ENCODE results near the gene PGAP1.

Gene PGAP1

GRCh38 chr2:196891136-196891535 is 35.4 kb downstream of the PGAP1 start:
- no peak for DNase-seq (ENCODE audit: low read depth in 2 of 2, low spot score in 1 of 2)

GRCh38 chr2:196887431-196887830 is 39.1 kb downstream of the PGAP1 start:
- DNase-seq (ENCODE audit: low read depth in 2 of 2, low spot score in 1 of 2) = no peak

- DNase-seq (ENCODE audit: low read depth in 2 of 2, low spot score in 1 of 2) = no peak
These were observed 42.1 kb downstream of the PGAP1 start for GRCh38 chr2:196884368-196884767.

DNA sequence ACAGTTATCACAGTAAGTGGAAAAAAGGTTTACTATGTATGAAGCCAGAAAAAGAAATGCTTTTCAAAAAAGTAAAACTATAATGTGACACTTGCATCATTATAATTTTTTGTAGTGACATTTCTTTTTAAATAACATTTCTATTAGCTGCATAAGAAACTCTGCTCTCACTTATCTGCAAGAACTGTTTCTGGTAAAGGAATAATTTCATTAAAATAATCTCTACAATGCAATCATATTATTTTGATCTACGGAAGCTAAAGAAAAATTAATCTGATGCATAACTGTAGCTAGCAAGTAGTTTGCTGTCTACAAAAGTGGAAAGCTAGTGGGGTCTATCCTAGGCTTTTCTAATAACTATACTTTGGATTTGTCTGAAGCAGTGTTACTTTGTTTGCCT is 50.1 kb downstream of the PGAP1 start:
- no peak for DNase-seq (ENCODE audit: low read depth in 2 of 2, low spot score in 1 of 2)

- DNase-seq (ENCODE audit: low read depth in 2 of 2, low spot score in 1 of 2) = no peak
These were observed 51.1 kb downstream of the PGAP1 start for GRCh38 chr2:196875414-196875813.

GRCh38 chr2:196873511-196873910 is 53.0 kb downstream of the PGAP1 start:
- no peak for DNase-seq (ENCODE audit: low read depth in 2 of 2, low spot score in 1 of 2)

DNA sequence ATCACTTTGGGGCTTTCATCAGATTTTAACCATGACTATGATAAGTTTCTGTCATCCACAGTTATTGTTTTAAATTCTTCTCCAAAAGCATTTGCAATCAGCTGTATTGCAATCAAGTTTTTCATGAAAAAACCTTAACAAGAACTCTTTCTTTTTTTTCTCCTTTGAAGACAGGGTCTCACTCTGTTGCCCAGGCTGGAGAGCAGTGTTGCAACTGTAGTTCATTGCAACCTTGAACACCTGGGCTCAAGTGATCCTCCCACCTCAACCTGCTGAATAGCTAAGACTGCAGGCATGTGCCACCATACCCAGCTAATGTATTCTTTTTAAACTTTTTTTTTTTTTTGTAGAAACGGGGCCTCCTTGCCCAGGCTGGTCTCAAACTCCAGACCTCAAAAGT is 71.9 kb downstream of the PGAP1 start:
- no peak for DNase-seq (ENCODE audit: low read depth in 2 of 2, low spot score in 1 of 2)

DNA sequence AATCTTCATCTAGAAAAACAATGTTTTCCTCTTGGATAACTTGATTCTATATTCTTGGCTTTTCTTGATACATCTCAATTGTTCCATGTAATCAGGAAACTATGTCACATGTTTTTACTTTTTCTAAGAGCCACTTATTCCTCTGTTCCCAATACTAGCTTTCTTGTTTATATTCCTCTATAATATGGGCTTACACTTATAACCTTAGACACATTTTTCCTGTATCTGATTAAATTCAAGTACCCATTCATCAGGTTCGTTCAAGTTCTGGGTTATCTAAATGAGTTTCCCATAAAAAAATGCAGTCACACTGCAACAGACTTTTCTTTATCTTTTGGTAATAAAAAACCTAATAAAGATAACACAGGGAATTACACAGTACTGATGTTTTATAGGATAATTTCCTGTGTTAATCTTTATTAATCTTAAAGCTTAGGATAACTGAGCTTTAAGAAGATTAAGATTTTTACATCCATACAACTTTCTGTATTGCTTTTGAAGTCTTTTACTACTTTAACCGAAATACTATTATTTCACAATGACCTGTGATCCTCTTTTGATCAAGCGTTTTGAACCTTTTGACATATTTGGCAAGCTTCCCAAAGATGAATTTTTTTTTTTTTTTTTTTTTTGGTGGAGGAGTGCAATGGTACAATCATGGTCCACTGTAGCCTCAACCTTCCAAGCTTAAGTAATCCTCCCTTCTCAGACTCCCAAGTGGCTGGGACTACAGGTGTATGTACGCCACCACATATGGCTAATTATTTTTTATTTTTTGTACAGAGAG is 73.0 kb downstream of the PGAP1 start:
- no peak for DNase-seq (ENCODE audit: low read depth in 2 of 2, low spot score in 1 of 2)

DNA sequence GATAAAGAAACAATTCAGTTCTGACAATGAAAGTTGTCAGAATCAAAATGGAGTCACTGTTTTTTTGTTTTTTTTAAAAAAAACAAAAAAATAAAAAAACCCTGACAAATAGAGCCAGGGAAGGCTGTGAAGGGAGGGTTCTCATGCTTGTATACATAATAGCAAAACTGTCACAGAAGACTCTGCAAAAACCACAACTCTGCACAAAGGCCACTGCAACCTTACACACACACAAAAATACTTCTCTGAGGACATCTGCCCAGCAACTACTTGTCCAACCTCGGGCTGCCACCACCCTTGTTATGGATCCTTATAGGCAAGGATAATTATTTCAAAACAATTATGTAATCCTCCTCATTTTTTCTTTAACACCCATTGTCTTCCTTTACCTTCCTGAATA is 75.4 kb downstream of the PGAP1 start:
- no peak for DNase-seq (ENCODE audit: low read depth in 2 of 2, low spot score in 1 of 2)

DNA sequence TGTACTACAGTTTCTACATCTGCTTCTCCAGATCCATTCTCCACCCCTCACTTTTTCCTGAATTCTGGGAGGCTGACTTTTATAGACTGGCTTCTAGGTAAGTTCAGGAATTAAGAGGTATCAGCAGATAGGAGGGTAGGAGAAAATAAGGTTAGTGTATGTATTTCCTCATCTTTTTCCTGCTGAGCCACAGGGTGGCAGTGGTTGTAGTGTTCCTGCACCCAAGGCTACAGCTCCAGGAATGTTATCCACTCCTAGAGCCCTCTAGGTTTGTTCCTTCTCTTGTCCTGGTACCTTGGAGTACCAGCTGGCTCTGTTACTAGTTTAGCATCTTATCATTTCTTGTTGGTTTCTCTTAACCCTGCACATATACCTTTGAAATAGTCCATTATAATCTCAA is 76.6 kb downstream of the PGAP1 start:
- no peak for DNase-seq (ENCODE audit: low read depth in 2 of 2, low spot score in 1 of 2)

DNA sequence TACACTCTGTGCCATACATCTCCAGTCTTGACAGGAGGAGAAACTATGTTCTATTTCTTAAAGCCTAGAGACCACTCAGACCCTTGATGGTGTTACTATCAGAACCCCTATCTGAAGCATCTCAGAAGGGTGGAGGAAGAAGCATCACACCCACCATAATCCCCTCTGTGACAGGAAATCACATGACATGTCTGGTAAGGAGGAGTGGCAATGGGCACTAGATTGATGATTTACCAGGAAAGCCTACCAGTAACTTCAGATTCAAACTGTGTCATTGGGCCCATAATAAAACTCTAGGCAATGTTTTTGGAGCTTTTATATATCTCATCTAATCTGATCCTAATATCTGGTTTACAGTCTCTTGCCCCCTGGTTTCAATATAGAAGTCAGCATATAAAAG is 80.2 kb downstream of the PGAP1 start:
- DNase-seq (ENCODE audit: low read depth in 2 of 2, low spot score in 1 of 2) = no peak

GRCh38 chr2:196845371-196845770 is 81.1 kb downstream of the PGAP1 start:
- no peak for DNase-seq (ENCODE audit: low read depth in 2 of 2, low spot score in 1 of 2)

DNA sequence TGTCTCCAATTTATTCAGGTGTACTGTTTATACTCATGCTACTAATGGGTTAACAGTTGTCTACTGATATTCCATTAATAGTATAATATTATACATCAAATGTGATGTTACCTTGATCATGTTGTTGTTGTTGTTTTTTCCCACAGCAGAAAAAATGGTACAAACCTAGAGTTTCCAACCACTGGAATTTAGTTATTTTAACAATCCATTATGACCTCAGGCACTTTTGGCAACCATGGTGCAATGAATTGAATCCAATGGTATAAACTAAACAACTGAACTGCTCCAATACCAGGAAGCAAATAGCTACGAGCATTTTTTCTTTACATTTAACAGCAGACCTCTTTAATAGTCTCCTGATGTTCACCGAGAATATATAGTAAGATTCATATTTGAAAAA is 86.3 kb downstream of the PGAP1 start:
- no peak for DNase-seq (ENCODE audit: low read depth in 2 of 2, low spot score in 1 of 2)

DNA sequence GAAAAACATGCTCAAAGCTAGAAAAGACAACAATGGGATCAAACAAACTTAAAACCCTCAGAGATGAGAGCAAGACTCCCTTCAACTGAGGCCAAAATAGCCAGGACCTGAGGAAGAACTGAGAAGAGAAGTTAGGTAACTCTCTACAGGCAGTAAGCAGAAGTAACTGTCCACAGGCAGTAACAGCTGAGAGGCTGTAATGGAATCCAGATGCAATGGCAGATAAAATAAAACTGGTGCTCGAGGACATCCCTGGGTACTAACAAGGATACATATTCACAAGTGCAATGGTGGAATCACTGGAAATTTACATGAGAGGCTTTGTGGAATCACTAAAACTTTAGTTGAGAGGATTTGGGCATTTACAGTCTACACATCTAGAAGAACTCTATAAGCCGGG is 86.9 kb downstream of the PGAP1 start:
- DNase-seq (ENCODE audit: low read depth in 2 of 2, low spot score in 1 of 2) = no peak

- DNase-seq (ENCODE audit: low read depth in 2 of 2, low spot score in 1 of 2) = no peak
These were observed 90.1 kb downstream of the PGAP1 start for GRCh38 chr2:196836440-196836839.

DNA sequence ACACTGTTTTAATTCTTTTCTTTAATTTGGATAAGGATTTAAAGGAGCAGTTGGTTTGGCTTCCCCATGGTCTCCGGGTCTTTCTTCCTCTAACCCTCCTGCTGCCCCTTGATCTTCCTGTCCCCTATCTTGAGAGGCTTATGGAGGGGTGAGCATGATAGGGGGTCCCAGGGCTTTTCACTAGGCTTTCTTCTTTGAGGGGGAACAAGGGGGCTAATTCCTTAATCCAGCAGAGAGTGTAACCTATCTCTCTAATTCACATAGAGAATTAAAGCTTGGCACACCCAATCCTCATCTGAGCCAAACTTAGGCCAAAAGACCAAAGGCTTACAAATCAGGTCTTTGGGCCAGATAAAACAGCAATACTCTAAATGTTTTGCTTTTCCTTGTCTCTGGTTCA is 95.8 kb downstream of the PGAP1 start:
- DNase-seq (ENCODE audit: low read depth in 2 of 2, low spot score in 1 of 2) = no peak

- no peak for DNase-seq (ENCODE audit: low read depth in 2 of 2, low spot score in 1 of 2)
These were observed 99.2 kb downstream of the PGAP1 start for GRCh38 chr2:196827356-196827755.

DNA sequence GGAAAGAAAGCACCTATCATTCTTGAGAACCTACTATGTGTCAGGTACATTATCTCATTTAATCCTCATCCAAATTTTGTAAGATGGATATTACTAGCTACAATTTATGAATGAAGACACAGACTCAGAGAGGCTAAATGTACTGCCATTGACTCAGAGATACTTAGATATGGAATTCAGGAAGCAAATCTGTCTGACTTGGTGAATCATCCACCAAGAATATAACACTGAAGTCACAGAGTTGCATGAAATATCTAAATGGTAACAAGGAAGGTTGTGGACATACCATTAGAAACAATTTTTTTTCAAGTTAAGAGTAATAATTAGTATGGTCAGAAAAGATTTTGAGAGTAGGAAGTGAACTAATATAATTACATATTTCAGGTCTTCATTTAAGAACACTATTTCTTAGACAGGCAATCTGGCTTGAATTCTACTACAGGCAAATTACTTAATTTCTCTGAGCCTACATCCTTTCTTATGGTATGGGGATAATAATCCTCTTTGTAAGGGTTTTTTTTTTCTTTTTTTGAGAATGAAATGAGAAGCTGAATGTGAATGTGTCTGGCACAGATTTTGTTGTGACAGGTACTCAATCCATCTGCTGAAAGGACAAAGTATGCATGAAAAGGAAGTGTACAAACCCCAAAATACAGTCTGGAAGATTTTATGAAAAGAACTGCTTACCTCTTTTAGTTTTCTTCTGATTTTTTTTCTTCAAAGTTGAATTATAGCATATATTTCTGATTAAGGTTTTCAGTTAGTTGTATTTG is 102.6 kb downstream of the PGAP1 start:
- DNase-seq (ENCODE audit: low read depth in 2 of 2, low spot score in 1 of 2) = no peak

- DNase-seq (ENCODE audit: low read depth in 2 of 2, low spot score in 1 of 2) = no peak
These were observed 105.3 kb downstream of the PGAP1 start for GRCh38 chr2:196821195-196821594.

GRCh38 chr2:196809260-196809659 is 117.2 kb downstream of the PGAP1 start, which contains the start of gene C2orf66:
C2orf66 (minus strand) TSS chr2:196809355; CDS start chr2:196809336, 19 bp downstream.
- no peak for DNase-seq (ENCODE audit: low read depth in 2 of 2, low spot score in 1 of 2)

GRCh38 chr2:196808083-196808665 is 118.3 kb downstream of the PGAP1 start:
- DNase-seq (ENCODE audit: low read depth in 2 of 2, low spot score in 1 of 2) = no peak

GRCh38 chr2:196804381-196804780 is 122.1 kb downstream of the PGAP1 start:
- DNase-seq (ENCODE audit: low read depth in 2 of 2, low spot score in 1 of 2) = no peak

All from stimulated activated CD8-positive, alpha-beta memory T cell treated with anti-CD3 and anti-CD28 coated beads, Interleukin-4, amount 100 ng/mL, for 1 hour (primary cell).